H9 (cell line): ENCODE measurements around the gene NOX5. TPM values are rescaled to one million over a fixed set of nuclear protein-coding genes. Genes with fewer than 3 reads are reported as not detected.
A peak's percentile ranks its signal among the peaks of the same experiment; 100 is the strongest.

Experiments used
- DNase-seq: peaks from one replicate; pipeline ENCODE4 v3.0.0-alpha.2; 2017
- H2AFZ ChIP-seq: one replicate; pipeline ENCODE4 v1.6.1; 2013; ENCODE audit warnings: mild to moderate bottlenecking, low read length, control low read depth, moderate library complexity
- H2AK5ac ChIP-seq: 2 replicates; pipeline ENCODE4 v1.6.1; 2013; ENCODE audit warnings: low read length, control low read depth, mixed read lengths; ENCODE audit not compliant: insufficient read length
- H2BK120ac ChIP-seq: one replicate; pipeline ENCODE4 v1.6.1; 2013; ENCODE audit warnings: low read depth, mild to moderate bottlenecking, low read length, control low read depth, inconsistent platforms; ENCODE audit not compliant: poor library complexity, severe bottlenecking
- H2BK12ac ChIP-seq: 2 replicates; pipeline ENCODE4 v1.6.1; 2013; ENCODE audit warnings: low read length, control low read depth, mixed read lengths, low read depth; ENCODE audit not compliant: insufficient read length
- H2BK15ac ChIP-seq: 2 replicates; pipeline ENCODE4 v1.6.1; 2013; ENCODE audit warnings: low read depth, low read length, control low read depth
- H2BK20ac ChIP-seq: one replicate; pipeline ENCODE4 v1.6.1; 2013; ENCODE audit warnings: low read depth, mild to moderate bottlenecking, low read length, control low read depth, inconsistent platforms; ENCODE audit not compliant: poor library complexity, severe bottlenecking
- H2BK5ac ChIP-seq: 2 replicates; pipeline ENCODE4 v1.6.1; 2013; ENCODE audit warnings: low read length, control low read depth, mixed read lengths; ENCODE audit not compliant: insufficient read length
- H3K14ac ChIP-seq: 2 replicates; pipeline ENCODE4 v1.6.1; 2013; ENCODE audit warnings: low read length, control low read depth; ENCODE audit not compliant: insufficient read depth
- H3K18ac ChIP-seq: 2 replicates; pipeline ENCODE4 v1.6.1; 2013; ENCODE audit warnings: low read depth, mild to moderate bottlenecking, mixed read lengths, low read length, control low read depth; ENCODE audit not compliant: insufficient read length
- H3K23ac ChIP-seq: 2 replicates; pipeline ENCODE4 v1.6.1; 2013; ENCODE audit warnings: low read length, control low read depth, mixed read lengths, low read depth; ENCODE audit not compliant: insufficient read length
- H3K23me2 ChIP-seq: 2 replicates; pipeline ENCODE4 v1.6.1; 2013; ENCODE audit warnings: low read depth, mild to moderate bottlenecking, mixed read lengths, low read length, control low read depth; ENCODE audit not compliant: insufficient read length, poor library complexity, severe bottlenecking
- H3K27ac ChIP-seq: 2 replicates; pipeline ENCODE4 v1.5.1; 2013; ENCODE audit warnings: low read length, control low read depth, mixed read lengths, low read depth; ENCODE audit not compliant: insufficient read length
- H3K27me3 ChIP-seq: 2 replicates; pipeline ENCODE4 v1.6.1; 2013; ENCODE audit warnings: low read length, control low read depth, inconsistent platforms; ENCODE audit not compliant: insufficient read depth
- H3K4ac ChIP-seq: 2 replicates; pipeline ENCODE4 v1.6.1; 2013; ENCODE audit warnings: low read depth, mild to moderate bottlenecking, control low read depth, inconsistent platforms, low read length, moderate library complexity
- H3K4me1 ChIP-seq: 2 replicates; pipeline ENCODE4 v1.6.1; 2013; ENCODE audit warnings: low read length, control low read depth, inconsistent platforms; ENCODE audit not compliant: insufficient read depth
- H3K4me2 ChIP-seq: 2 replicates; pipeline ENCODE4 v1.6.1; 2013; ENCODE audit warnings: low read length, control low read depth, mixed read lengths; ENCODE audit not compliant: insufficient read length, insufficient read depth
- H3K56ac ChIP-seq: 2 replicates; pipeline ENCODE4 v1.6.1; 2013; ENCODE audit warnings: low read depth, mild to moderate bottlenecking, mixed read lengths, low read length, control low read depth; ENCODE audit not compliant: insufficient read length
- H3K79me1 ChIP-seq: 2 replicates; pipeline ENCODE4 v1.6.1; 2013; ENCODE audit warnings: low read depth, mild to moderate bottlenecking, moderate library complexity, low read length, control low read depth, inconsistent platforms; ENCODE audit not compliant: insufficient read depth, poor library complexity, severe bottlenecking
- H3K79me2 ChIP-seq: 2 replicates; pipeline ENCODE4 v1.6.1; 2013; ENCODE audit warnings: low read length, control low read depth, inconsistent platforms; ENCODE audit not compliant: insufficient read depth
- H3K9ac ChIP-seq: 2 replicates; pipeline ENCODE4 v1.6.1; 2013; ENCODE audit warnings: low read length, control low read depth, mixed read lengths; ENCODE audit not compliant: insufficient read length; ENCODE audit errors: extremely low read depth
- H3K9me3 ChIP-seq: one replicate; pipeline ENCODE4 v1.6.1; 2013; ENCODE audit warnings: low read depth, low read length, inconsistent platforms; ENCODE audit not compliant: control insufficient read depth
- H3T11ph ChIP-seq: one replicate; pipeline ENCODE4 v1.6.1; 2013; ENCODE audit warnings: mild to moderate bottlenecking, low read length, control low read depth, inconsistent platforms
- H4K20me1 ChIP-seq: one replicate; pipeline ENCODE4 v1.6.1; 2013; ENCODE audit not compliant: control insufficient read depth, insufficient read length, insufficient read depth
- H4K5ac ChIP-seq: 2 replicates; pipeline ENCODE4 v1.6.1; 2013; ENCODE audit warnings: low read depth, mild to moderate bottlenecking, mixed read lengths, low read length, control low read depth; ENCODE audit not compliant: insufficient read length
- H4K8ac ChIP-seq: replicated peaks from 2 replicates; pipeline ENCODE4 v1.6.1; 2013; ENCODE audit warnings: low read length, control low read depth, mixed read lengths, low read depth; ENCODE audit not compliant: insufficient read length
- H4K91ac ChIP-seq: 2 replicates; pipeline ENCODE4 v1.6.1; 2013; ENCODE audit warnings: low read depth, mild to moderate bottlenecking, moderate library complexity, mixed read lengths, low read length, control low read depth; ENCODE audit not compliant: insufficient read length
- H3K27ac Mint-ChIP-seq, 3 experiments: 2 replicates in 2 of 3; 3 replicates in 1 of 3; pipeline ENCODE4 v1.8.0; 2020 to 2021; ENCODE audit warnings: mixed read lengths in 3 of 3, mild to moderate bottlenecking in 1 of 3, moderate library complexity in 1 of 3
- H3K27me3 Mint-ChIP-seq: 2 replicates; pipeline ENCODE4 v1.8.0; 2021; ENCODE audit warnings: low read depth, mild to moderate bottlenecking, moderate library complexity, mixed read lengths
- H3K36me3 Mint-ChIP-seq, 3 experiments: 2 replicates in 2 of 3; 3 replicates in 1 of 3; pipeline ENCODE4 v1.8.0; 2020 to 2021; ENCODE audit warnings: low read depth in 3 of 3, mixed read lengths in 3 of 3; ENCODE audit not compliant: insufficient read depth in 1 of 3
- H3K4me1 Mint-ChIP-seq, 2 experiments: 2 replicates each; pipeline ENCODE4 v1.8.0; 2020; ENCODE audit warnings: mixed read lengths in 2 of 2
- H3K4me3 Mint-ChIP-seq, 2 experiments: 2 replicates in 1 of 2; 3 replicates in 1 of 2; pipeline ENCODE4 v1.8.0; 2020 to 2021; ENCODE audit warnings: mild to moderate bottlenecking in 2 of 2, mixed read lengths in 2 of 2, moderate library complexity in 1 of 2
- H3K9me3 Mint-ChIP-seq, 2 experiments: 2 replicates in 1 of 2; 3 replicates in 1 of 2; pipeline ENCODE4 v1.8.0; 2020; ENCODE audit warnings: mild to moderate bottlenecking in 2 of 2, mixed read lengths in 2 of 2, moderate library complexity in 1 of 2
- whole genome bisulfite sequencing: extraction: QIAGEN DNeasy Blood & Tissue Kit; methylation state at CpG from one replicate; pipeline ENCODE4 v1.1.7; 2013; ENCODE audit warnings: missing lambda C conversion rate, low lambda C conversion rate, mixed read lengths; ENCODE audit not compliant: insufficient read length; ENCODE audit errors: extremely low coverage; 5-methylcytosine and 5-hydroxymethylcytosine counted together
- total RNA-seq: library from RNA; stranded (reverse); gene quantifications from 2 replicates; pipeline ENCODE4 v1.2.1, GENCODE V29; 2021
- TF ChIP-seq, protein P1 (sequence below): fragments of 200-600 bp; sonication (generic); conservative IDR thresholded peaks from 3 replicates; pipeline ENCODE4 v1.8.0; 2021; ENCODE audit warnings: antibody characterized with exemption, mild to moderate bottlenecking

The NOX5 gene
- total RNA-seq, 1 experiment from 2014 or later: 0.04 TPM

DNA sequence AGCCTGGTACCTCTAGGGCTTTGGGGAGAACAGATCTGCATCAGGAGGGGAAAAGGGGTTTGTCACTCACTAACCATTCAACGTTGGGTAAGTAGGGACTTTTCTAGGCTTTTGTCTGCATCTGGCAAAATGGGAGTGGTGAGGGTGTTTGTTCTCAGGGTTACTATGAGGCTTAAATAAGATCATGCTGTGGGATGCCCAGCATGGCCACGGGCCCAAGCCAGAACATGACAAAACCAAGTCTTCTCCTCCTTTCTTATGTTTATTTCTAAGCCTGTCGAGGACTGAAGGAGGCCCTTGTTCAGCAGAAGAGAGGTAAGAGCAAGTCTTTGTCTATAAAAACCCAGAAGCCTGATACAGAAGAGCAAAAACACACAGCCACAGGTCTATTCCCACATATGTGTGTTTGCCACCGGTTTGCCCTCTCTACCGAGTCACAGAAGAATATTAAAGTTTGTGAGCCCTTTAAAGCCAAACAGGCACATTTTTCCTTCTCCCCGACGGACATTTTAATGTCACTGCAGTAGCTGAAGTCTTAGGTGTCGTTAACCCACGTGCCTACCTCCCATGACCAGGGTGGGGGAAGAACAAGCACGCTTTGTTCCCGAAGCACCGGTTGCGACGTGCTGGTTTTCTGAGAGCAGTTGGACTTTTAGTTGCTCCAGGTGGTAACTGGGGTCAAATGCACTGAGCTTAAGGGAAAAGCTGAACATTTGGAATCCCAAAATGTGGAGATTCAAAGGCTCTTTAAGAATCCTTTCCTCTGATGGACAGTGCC lies 72.1 kb downstream of the NOX5 start:
- H2BK12ac ChIP-seq: no peak overlapping the region
- Mint-ChIP-seq H3K4me3 (peak overlapping the region; percentile 19 to 25), H3K4me1 (peaks cover 87 to 88% of the 10 kb centered on the region in 2 experiments), H3K9me3 (no peaks in the 10 kb centered on the region; a peak in 1 of 5 replicates), H3K27me3 (peaks cover 41% of the 10 kb centered on the region), H3K27ac (peak overlapping the region; percentile 78 to 95 (median 85)), H3K36me3 (no peaks in the 10 kb centered on the region)
- no peaks in the 10 kb centered on the region for H4K20me1 ChIP-seq
- peak; percentile 54 for DNase-seq
- H3K9ac ChIP-seq: no peak overlapping the region
- H2BK5ac ChIP-seq: no peak overlapping the region
- no peaks in the 10 kb centered on the region for H3K79me1 ChIP-seq
- peaks cover 2% of the 10 kb centered on the region for H3K23me2 ChIP-seq
- H2AFZ ChIP-seq: no peak overlapping the region
- H3K27ac ChIP-seq: no peak overlapping the region
- TF ChIP-seq, protein P1, sequence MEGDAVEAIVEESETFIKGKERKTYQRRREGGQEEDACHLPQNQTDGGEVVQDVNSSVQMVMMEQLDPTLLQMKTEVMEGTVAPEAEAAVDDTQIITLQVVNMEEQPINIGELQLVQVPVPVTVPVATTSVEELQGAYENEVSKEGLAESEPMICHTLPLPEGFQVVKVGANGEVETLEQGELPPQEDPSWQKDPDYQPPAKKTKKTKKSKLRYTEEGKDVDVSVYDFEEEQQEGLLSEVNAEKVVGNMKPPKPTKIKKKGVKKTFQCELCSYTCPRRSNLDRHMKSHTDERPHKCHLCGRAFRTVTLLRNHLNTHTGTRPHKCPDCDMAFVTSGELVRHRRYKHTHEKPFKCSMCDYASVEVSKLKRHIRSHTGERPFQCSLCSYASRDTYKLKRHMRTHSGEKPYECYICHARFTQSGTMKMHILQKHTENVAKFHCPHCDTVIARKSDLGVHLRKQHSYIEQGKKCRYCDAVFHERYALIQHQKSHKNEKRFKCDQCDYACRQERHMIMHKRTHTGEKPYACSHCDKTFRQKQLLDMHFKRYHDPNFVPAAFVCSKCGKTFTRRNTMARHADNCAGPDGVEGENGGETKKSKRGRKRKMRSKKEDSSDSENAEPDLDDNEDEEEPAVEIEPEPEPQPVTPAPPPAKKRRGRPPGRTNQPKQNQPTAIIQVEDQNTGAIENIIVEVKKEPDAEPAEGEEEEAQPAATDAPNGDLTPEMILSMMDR: no peak
- H2BK120ac ChIP-seq: no peak overlapping the region
- H3K79me2 ChIP-seq: no peaks in the 10 kb centered on the region
- no peak overlapping the region for H3K56ac ChIP-seq
- H3K23ac ChIP-seq: no peak overlapping the region
- no peak overlapping the region for H2BK15ac ChIP-seq
- no peak overlapping the region for H2BK20ac ChIP-seq
- no peak overlapping the region for H4K8ac ChIP-seq
- H3T11ph ChIP-seq: no peak overlapping the region
- no peak overlapping the region for H2AK5ac ChIP-seq
- H3K4me2 ChIP-seq: peak overlapping the region; percentile 7
- H3K4ac ChIP-seq: no peak overlapping the region
- H3K18ac ChIP-seq: peak overlapping the region; percentile 9
- H3K27me3 ChIP-seq: no peaks in the 10 kb centered on the region
- H4K5ac ChIP-seq: no peak overlapping the region
- H3K4me1 ChIP-seq: peaks cover 43% of the 10 kb centered on the region
- no peak overlapping the region for H4K91ac ChIP-seq
- H3K9me3 ChIP-seq: no peaks in the 10 kb centered on the region
- H3K14ac ChIP-seq: peak overlapping the region; percentile 42
- no CpG with 5 or more reads among the region's 14 CpGs for WGBS
